HepG2 (cell line): ENCODE results near the gene TAMM41. TPM values are rescaled to one million over a fixed set of nuclear protein-coding genes. Genes with fewer than 3 reads are reported as not detected.

Experiments used
- ATAC-seq: fragments of 200-7000 bp; cut with Tn5 transposase; 3 replicates; pipeline ENCODE4 v1.9.1; 2020; ENCODE audit warnings: mild to moderate bottlenecking, moderate library complexity
- Bru-seq: library from RNA; stranded (reverse); fragments of 400-500 nt; gene quantifications from one replicate; lab custom pipeline; 2021; lab: Mats Ljungman, UMichigan
- BruChase-seq, 2 experiments: library from RNA; stranded (reverse); fragments of 400-500 nt; gene quantifications; one replicate each; lab custom pipeline; 2021; lab: Mats Ljungman, UMichigan
- BruUV-seq: library from RNA; stranded (reverse); fragments of 400-500 nt; replicated peaks from 2 replicates; lab custom pipeline; 2021; lab: Mats Ljungman, UMichigan
- CTCF ChIA-PET: fragments of 300-600 bp; formaldehyde crosslinking; extraction: SDS; loops from one replicate; lab custom pipeline; 2021; ENCODE audit warnings: low total read pairs, inconsistent platforms, low intra/inter-chr PET ratio; lab: Yijun Ruan, JAX
- POLR2A ChIA-PET: fragments of 350-600 bp; sonication (Branson Sonifier 250); formaldehyde crosslinking; loops from one replicate; lab custom pipeline; 2020; ENCODE audit warnings: antibody characterized with exemption, inconsistent platforms; lab: Yijun Ruan, JAX
- DNase-seq: peaks from one replicate; pipeline ENCODE4 v3.0.0-alpha.2; 2015; ENCODE audit warnings: low spot score
- FAIRE-seq: peaks from 3 replicates; lab custom pipeline; 2011; peaks lifted over from hg19 to GRCh38; lab: Jason Lieb, UNC
- H2AFZ ChIP-seq: one replicate; pipeline ENCODE4 v1.6.1; 2011; ENCODE audit warnings: low read length, inconsistent platforms
- H3K27ac ChIP-seq: fragments of 300-600 bp; 3 replicates; pipeline ENCODE4 v1.8.0; 2011; ENCODE audit warnings: mixed run types, mild to moderate bottlenecking, mixed read lengths, low read length, inconsistent platforms; ENCODE audit not compliant: insufficient read depth; ENCODE audit errors: extremely low read length
- H3K27me3 ChIP-seq, 2 experiments: fragments of 200-600 bp in 1 of 2; 2 replicates in 1 of 2; 3 replicates in 1 of 2; pipeline versions ENCODE4 v1.6.0 to v1.8.0; 2011; ENCODE audit warnings: low read length in 2 of 2, mild to moderate bottlenecking in 2 of 2, moderate library complexity in 2 of 2, inconsistent platforms in 1 of 2; ENCODE audit not compliant: insufficient read depth in 2 of 2, control insufficient read depth in 1 of 2
- H3K36me3 ChIP-seq, 2 experiments: fragments of 200-600 bp in 1 of 2; replicated peaks in 1 of 2; 2 replicates in 1 of 2; 3 replicates in 1 of 2; pipeline versions ENCODE4 v1.5.1 to v1.8.0; 2011; ENCODE audit warnings: low read length in 2 of 2, inconsistent platforms in 1 of 2; ENCODE audit not compliant: insufficient read depth in 2 of 2, control insufficient read depth in 1 of 2
- H3K4me1 ChIP-seq: 2 replicates; pipeline ENCODE4 v1.5.1; 2012; ENCODE audit warnings: low read length, inconsistent platforms; ENCODE audit not compliant: insufficient read depth
- H3K4me2 ChIP-seq: 2 replicates; pipeline ENCODE4 v1.6.0; 2011; ENCODE audit warnings: low read depth, low read length, inconsistent platforms
- H3K4me3 ChIP-seq, 3 experiments: fragments of 200-600 bp in 1 of 3; sonication (generic), shearing (Covaris generic) in 1 of 3; replicated peaks in 1 of 3; 2 replicates each; pipeline ENCODE4 v1.5.1; 2011 to 2016; ENCODE audit warnings: low read length in 3 of 3, inconsistent platforms in 2 of 3, low read depth in 2 of 3, mild to moderate bottlenecking in 2 of 3, control low read depth in 1 of 3, mixed read lengths in 1 of 3; ENCODE audit not compliant: insufficient read depth in 1 of 3
- H3K79me2 ChIP-seq: one replicate; pipeline ENCODE4 v1.6.1; 2011; ENCODE audit warnings: low read length, inconsistent platforms; ENCODE audit not compliant: insufficient read depth
- H3K9ac ChIP-seq: 2 replicates; pipeline ENCODE4 v1.6.0; 2011; ENCODE audit warnings: mild to moderate bottlenecking, low read depth, low read length, inconsistent platforms; ENCODE audit not compliant: insufficient read depth
- H3K9me3 ChIP-seq: 2 replicates; pipeline ENCODE4 v1.5.1; 2012; ENCODE audit warnings: mild to moderate bottlenecking, low read length
- H4K20me1 ChIP-seq: 2 replicates; pipeline ENCODE4 v1.6.0; 2011; ENCODE audit warnings: inconsistent platforms, mild to moderate bottlenecking, low read length, moderate library complexity; ENCODE audit not compliant: insufficient read depth
- NCOR1 ChIP-seq: fragments of 200-600 bp; sonication (generic); IDR thresholded peaks from 2 replicates; pipeline ENCODE4 v1.7.0; 2017; ENCODE audit warnings: antibody characterized with exemption, low read length, borderline replicate concordance
- PPARG ChIP-seq: conservative IDR thresholded peaks from 2 replicates; pipeline ENCODE4 v1.6.1; 2016; ENCODE audit warnings: missing biosample characterization, missing genetic modification reagents
- RCOR2 ChIP-seq: IDR thresholded peaks from 2 replicates; pipeline ENCODE4 v1.6.1; 2016; ENCODE audit warnings: missing biosample characterization, missing genetic modification reagents
- ZNF335 ChIP-seq: sonication (generic); formaldehyde crosslinking; IDR thresholded peaks from 2 replicates; pipeline ENCODE4 v1.4.0; 2020; ENCODE audit warnings: missing genetic modification reagents
- ZNF34 ChIP-seq: sonication (generic); formaldehyde crosslinking; IDR thresholded peaks from 2 replicates; pipeline ENCODE4 v1.4.0; 2020; ENCODE audit warnings: mild to moderate bottlenecking, missing genetic modification reagents, borderline replicate concordance
- ZNF652 ChIP-seq: IDR thresholded peaks from 2 replicates; pipeline ENCODE4 v1.6.1; 2016; ENCODE audit warnings: low read depth, borderline replicate concordance
- ZNF713 ChIP-seq: sonication (generic); formaldehyde crosslinking; IDR thresholded peaks from 2 replicates; pipeline ENCODE4 v1.4.0; 2020; ENCODE audit warnings: mild to moderate bottlenecking, missing genetic modification reagents
- WGBS: methylation state at CpG from one replicate; pipeline ENCODE4 v1.1.6; 2017; ENCODE audit warnings: low lambda C conversion rate; 5-methylcytosine and 5-hydroxymethylcytosine counted together
- in situ Hi-C: cut with HindIII; loops from 2 replicates; pipeline ENCODE4 v1.10.0; 2017; ENCODE audit warnings: low pct_unique_long_range_greater_than_20kb; ENCODE audit not compliant: extremely low pct_ligation_motif_present
- intact Hi-C: fragments of 100-400 bp; cut with micrococcal nuclease; formaldehyde crosslinking; loops from one replicate; pipeline ENCODE4 v1.10.0; 2022; ENCODE audit not compliant: unreplicated experiment
- long read RNA-seq, 2 experiments: library from RNA in 1 of 2; library from polyadenylated mRNA in 1 of 2; stranded (forward) in 1 of 2; unstranded in 1 of 2; transcript quantifications; one replicate each; pipeline ENCODE4 v2.0.0, GENCODE V29; 2019 to 2022
- polyA minus RNA-seq, 3 experiments: library from RNA; depleted of rRNA, polyadenylated mRNA; stranded (reverse); fragments of >200 nt; gene quantifications; 2 replicates each; pipeline ENCODE4 v1.2.3, GENCODE V29; 2011; ENCODE audit warnings: low replicate concordance in 1 of 3
- polyA plus RNA-seq, 8 experiments: library from polyadenylated mRNA; depleted of rRNA in 3 of 8; stranded (reverse) in 7 of 8; unstranded in 1 of 8; fragments of >200 nt; fragmentation: Illumina TruSeq in 4 of 8; extraction: Trizol in 4 of 8; gene quantifications; 2 replicates each; pipeline versions ENCODE4 v1.2.1 to v1.2.3, GENCODE V29; 2011 to 2016; ENCODE audit warnings: low read depth in 4 of 8, missing spikeins in 1 of 8, mixed read lengths in 1 of 8; ENCODE audit not compliant: insufficient read depth in 1 of 8
- total RNA-seq, 5 experiments: library from RNA; depleted of rRNA; stranded (reverse); fragments of >200 nt; fragmentation: Illumina TruSeq; extraction: Trizol; gene quantifications; 2 replicates each; pipeline ENCODE4 v1.2.3, GENCODE V29; 2016; ENCODE audit warnings: low read depth in 1 of 5
- TF ChIP-seq, protein P1 (sequence below): sonication (generic); formaldehyde crosslinking; IDR thresholded peaks from 2 replicates; pipeline ENCODE4 v1.8.0; 2023; ENCODE audit warnings: mild to moderate bottlenecking, missing genetic modification reagents
- TF ChIP-seq, protein P2 (sequence below): IDR thresholded peaks from 2 replicates; pipeline ENCODE4 v1.6.1; 2016; ENCODE audit warnings: low read depth, control low read depth
- TF ChIP-seq, protein P3 (sequence below): sonication (generic); formaldehyde crosslinking; IDR thresholded peaks from 2 replicates; pipeline ENCODE4 v1.5.0; 2020; ENCODE audit warnings: missing genetic modification reagents

The TAMM41 gene, protein sequence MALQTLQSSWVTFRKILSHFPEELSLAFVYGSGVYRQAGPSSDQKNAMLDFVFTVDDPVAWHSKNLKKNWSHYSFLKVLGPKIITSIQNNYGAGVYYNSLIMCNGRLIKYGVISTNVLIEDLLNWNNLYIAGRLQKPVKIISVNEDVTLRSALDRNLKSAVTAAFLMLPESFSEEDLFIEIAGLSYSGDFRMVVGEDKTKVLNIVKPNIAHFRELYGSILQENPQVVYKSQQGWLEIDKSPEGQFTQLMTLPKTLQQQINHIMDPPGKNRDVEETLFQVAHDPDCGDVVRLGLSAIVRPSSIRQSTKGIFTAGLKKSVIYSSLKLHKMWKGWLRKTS
- 12.2 and 12.4 TPM in 2 replicates for total RNA-seq (2016; rRNA removed; fragmentation: Illumina TruSeq; extraction: Trizol)
- 9.4 and 10.5 TPM in 2 replicates for total RNA-seq (2016; cell fraction: cytosol; rRNA removed; fragmentation: Illumina TruSeq; extraction: Trizol; ENCODE audit: low read depth)
- total RNA-seq (2016; cell fraction: insoluble cytoplasmic fraction; rRNA removed; fragmentation: Illumina TruSeq; extraction: Trizol) = 12.4 and 13.7 TPM in 2 replicates
- total RNA-seq (2016; cell fraction: membrane; rRNA removed; fragmentation: Illumina TruSeq; extraction: Trizol) = 5.0 and 5.2 TPM in 2 replicates
- 15.9 and 18.9 TPM in 2 replicates for total RNA-seq (2016; cell fraction: nucleus; rRNA removed; fragmentation: Illumina TruSeq; extraction: Trizol)
- 9.9 and 11.5 TPM in 2 replicates for polyA plus RNA-seq (2011; rRNA removed)
- polyA plus RNA-seq (2011; cell fraction: cytosol; rRNA removed) = 7.4 and 8.1 TPM in 2 replicates
- polyA plus RNA-seq (2011; cell fraction: nucleus; rRNA removed) = 30.8 and 33.0 TPM in 2 replicates
- polyA plus RNA-seq (2012) = 9.2 and 10.5 TPM in 2 replicates
- 1.5 and 2.1 TPM in 2 replicates for polyA plus RNA-seq (2016; cell fraction: cytosol; fragmentation: Illumina TruSeq; extraction: Trizol; ENCODE audit: low read depth)
- polyA plus RNA-seq (2016; cell fraction: insoluble cytoplasmic fraction; fragmentation: Illumina TruSeq; extraction: Trizol; ENCODE audit: low read depth) = 18.4 and 22.3 TPM in 2 replicates
- 2.8 and 2.9 TPM in 2 replicates for polyA plus RNA-seq (2016; cell fraction: membrane; fragmentation: Illumina TruSeq; extraction: Trizol; ENCODE audit: low read depth)
- 28.9 and 30.0 TPM in 2 replicates for polyA plus RNA-seq (2016; cell fraction: nucleus; fragmentation: Illumina TruSeq; extraction: Trizol; ENCODE audit: insufficient read depth, low read depth)
- polyA minus RNA-seq (2011; rRNA and poly(A)+ RNA removed; ENCODE audit: low replicate concordance) = 35.1 and 45.0 TPM in 2 replicates
- polyA minus RNA-seq (2011; cell fraction: cytosol; rRNA and poly(A)+ RNA removed) = 5.1 and 11.0 TPM in 2 replicates
- 44.5 and 54.1 TPM in 2 replicates for polyA minus RNA-seq (2011; cell fraction: nucleus; rRNA and poly(A)+ RNA removed)
- Bru-seq, nascent RNA = percentile 74 among the genes with signal in this experiment
- BruChase-seq, experiment 1, labeled RNA remaining after a 6-hour chase = percentile 70 among the genes with signal in this experiment
- BruChase-seq, experiment 2, labeled RNA remaining after a 2-hour chase = percentile 80 among the genes with signal in this experiment
- long read RNA-seq, experiment 1, transcript TAMM41-206 (8 exons, 1,213 nt) = major isoform, 21 of 26 reads
- long read RNA-seq, experiment 1, partial matches to known transcripts = 1 of 26 reads
- long read RNA-seq, experiment 1, other reads (novel, unspliced or antisense) = 4 of 26 reads
- long read RNA-seq, experiment 2, transcript TAMM41-206 (8 exons, 1,213 nt) = major isoform, 19 of 28 reads
- long read RNA-seq, experiment 2, partial matches to known transcripts = 2 of 28 reads
- long read RNA-seq, experiment 2, other reads (novel, unspliced or antisense) = 4 of 28 reads

DNA sequence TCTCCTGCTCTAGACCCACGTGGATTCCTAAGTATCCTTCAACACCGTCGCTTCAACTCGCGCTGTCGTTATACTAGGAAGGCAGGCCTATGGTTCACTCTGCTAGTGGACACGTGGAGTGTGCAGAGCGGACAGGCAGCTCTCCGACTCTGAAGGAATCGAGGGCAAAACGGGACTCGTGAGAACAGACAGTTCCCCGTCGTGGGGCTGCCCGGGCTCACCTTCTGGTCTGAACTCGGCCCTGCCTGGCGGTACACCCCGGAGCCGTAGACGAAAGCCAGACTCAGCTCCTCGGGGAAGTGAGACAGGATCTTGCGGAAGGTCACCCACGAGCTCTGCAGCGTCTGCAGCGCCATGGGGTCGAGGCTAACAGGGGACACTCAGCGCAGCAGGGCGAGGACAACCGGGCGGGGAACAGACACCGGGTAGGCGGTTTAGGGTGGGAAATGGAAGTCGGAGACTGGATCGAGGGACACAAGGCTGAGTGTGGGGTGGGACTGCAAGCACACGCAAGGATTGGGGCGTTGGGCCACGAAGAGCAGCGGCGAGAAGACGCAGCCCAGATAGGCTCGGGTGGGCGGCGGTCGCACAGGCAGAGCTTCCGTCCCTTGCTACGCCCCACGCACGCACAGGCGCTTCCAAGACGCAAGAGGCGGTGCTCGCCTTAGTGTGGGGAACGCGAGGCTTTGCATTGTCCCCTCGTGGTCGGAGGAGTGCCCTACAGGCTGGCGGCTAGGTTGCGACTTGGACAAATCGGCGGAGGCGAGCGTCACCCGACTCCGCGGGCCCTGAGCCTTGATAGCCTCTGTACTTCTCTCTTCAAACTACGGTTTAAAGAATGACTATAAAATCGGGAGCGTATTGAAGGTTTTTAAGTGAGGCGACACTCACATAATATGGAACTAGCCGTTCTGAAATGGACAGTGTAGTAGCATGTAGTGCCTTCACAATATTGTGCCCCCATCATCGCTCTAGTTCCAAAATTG is at the start of gene TAMM41:
Gene TAMM41 (minus strand): TSS at position 605 of the 986 bp plus-strand sequence. CDS start 249 bp downstream, at position 356.
- peak within 1 kb of the TSS; percentile 74 for H3K9ac ChIP-seq
- no TSS peak for BruUV-seq
- FAIRE-seq (peak; percentile 64), ATAC-seq (peak; percentile 99), DNase-seq (peak; percentile 78)
- CTCF ChIA-PET = no interaction called here
- POLR2A ChIA-PET = interaction anchor here (1.1 kb wide), 1 partner anchor 21 kb away, joined by 3 read pairs; no protein-coding TSS in a partner anchor
- peak within 1 kb of the TSS; percentile 87 for H3K4me2 ChIP-seq
- H3K36me3 ChIP-seq = peaks cover 11 to 20% of the 10 kb centered on the region in 2 experiments; a peak in 4 of 5 replicates
- H3K4me1 ChIP-seq = peaks cover 27% of the 10 kb centered on the region
- H3K9me3 ChIP-seq = no peaks in the 10 kb centered on the region
- peak within 1 kb of the TSS; percentile 87 for H2AFZ ChIP-seq
- WGBS = under 1% methylated on average over 41 of the region's 71 CpGs
- H3K4me3 ChIP-seq = peak within 1 kb of the TSS; percentile 75 to 89 (median 81)
- in situ Hi-C loops = no loop called here
- no peaks in the 10 kb centered on the region for H4K20me1 ChIP-seq
- intact Hi-C loops = loop anchor here (5.0 kb wide), 1 partner anchor 189 kb away; no protein-coding TSS in a partner anchor
- peaks cover 20% of the 10 kb centered on the region for H3K79me2 ChIP-seq
- H3K27ac ChIP-seq = peak within 1 kb of the TSS; percentile 38
- H3K27me3 ChIP-seq = peaks cover 0 to 8% of the 10 kb centered on the region in 2 experiments; a peak in 1 of 5 replicates
- TF ChIP-seq RCOR2 (CRISPR knock-in tag) (no peak), NCOR1 (no peak), ZNF652 (CRISPR knock-in tag) (no peak; the same call in 1 of the 2 replicates), ZNF34 (peak; percentile 73; the same call in 1 of the 2 replicates), ZNF335 (CRISPR knock-in tag) (peak; percentile 84; the same call in 1 of the 2 replicates), PPARG (CRISPR knock-in tag) (no peak), ZNF713 (CRISPR knock-in tag) (no peak)
- TF ChIP-seq, protein P1, sequence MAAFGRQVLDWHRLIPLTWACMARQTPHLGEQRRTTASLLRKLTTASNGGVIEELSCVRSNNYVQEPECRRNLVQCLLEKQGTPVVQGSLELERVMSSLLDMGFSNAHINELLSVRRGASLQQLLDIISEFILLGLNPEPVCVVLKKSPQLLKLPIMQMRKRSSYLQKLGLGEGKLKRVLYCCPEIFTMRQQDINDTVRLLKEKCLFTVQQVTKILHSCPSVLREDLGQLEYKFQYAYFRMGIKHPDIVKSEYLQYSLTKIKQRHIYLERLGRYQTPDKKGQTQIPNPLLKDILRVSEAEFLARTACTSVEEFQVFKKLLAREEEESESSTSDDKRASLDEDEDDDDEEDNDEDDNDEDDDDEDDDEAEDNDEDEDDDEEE (CRISPR knock-in tag) = no peak
- TF ChIP-seq, protein P2, sequence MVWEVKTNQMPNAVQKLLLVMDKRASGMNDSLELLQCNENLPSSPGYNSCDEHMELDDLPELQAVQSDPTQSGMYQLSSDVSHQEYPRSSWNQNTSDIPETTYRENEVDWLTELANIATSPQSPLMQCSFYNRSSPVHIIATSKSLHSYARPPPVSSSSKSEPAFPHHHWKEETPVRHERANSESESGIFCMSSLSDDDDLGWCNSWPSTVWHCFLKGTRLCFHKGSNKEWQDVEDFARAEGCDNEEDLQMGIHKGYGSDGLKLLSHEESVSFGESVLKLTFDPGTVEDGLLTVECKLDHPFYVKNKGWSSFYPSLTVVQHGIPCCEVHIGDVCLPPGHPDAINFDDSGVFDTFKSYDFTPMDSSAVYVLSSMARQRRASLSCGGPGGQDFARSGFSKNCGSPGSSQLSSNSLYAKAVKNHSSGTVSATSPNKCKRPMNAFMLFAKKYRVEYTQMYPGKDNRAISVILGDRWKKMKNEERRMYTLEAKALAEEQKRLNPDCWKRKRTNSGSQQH (CRISPR knock-in tag) = peak; percentile 96
- TF ChIP-seq, protein P3, sequence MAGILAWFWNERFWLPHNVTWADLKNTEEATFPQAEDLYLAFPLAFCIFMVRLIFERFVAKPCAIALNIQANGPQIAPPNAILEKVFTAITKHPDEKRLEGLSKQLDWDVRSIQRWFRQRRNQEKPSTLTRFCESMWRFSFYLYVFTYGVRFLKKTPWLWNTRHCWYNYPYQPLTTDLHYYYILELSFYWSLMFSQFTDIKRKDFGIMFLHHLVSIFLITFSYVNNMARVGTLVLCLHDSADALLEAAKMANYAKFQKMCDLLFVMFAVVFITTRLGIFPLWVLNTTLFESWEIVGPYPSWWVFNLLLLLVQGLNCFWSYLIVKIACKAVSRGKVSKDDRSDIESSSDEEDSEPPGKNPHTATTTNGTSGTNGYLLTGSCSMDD (CRISPR knock-in tag) = no peak
